ENCODE results near the gene ANKRD23. TPM values are rescaled to one million over a fixed set of nuclear protein-coding genes. Genes with fewer than 3 reads are reported as not detected.

ANKRD23 gene
- total and polyA plus RNA-seq, 2 of the 13 experiments (the other 11 are each of a cell fraction or from before 2014, with no cell fraction given): 1.5 to 1.6 TPM

DNA sequence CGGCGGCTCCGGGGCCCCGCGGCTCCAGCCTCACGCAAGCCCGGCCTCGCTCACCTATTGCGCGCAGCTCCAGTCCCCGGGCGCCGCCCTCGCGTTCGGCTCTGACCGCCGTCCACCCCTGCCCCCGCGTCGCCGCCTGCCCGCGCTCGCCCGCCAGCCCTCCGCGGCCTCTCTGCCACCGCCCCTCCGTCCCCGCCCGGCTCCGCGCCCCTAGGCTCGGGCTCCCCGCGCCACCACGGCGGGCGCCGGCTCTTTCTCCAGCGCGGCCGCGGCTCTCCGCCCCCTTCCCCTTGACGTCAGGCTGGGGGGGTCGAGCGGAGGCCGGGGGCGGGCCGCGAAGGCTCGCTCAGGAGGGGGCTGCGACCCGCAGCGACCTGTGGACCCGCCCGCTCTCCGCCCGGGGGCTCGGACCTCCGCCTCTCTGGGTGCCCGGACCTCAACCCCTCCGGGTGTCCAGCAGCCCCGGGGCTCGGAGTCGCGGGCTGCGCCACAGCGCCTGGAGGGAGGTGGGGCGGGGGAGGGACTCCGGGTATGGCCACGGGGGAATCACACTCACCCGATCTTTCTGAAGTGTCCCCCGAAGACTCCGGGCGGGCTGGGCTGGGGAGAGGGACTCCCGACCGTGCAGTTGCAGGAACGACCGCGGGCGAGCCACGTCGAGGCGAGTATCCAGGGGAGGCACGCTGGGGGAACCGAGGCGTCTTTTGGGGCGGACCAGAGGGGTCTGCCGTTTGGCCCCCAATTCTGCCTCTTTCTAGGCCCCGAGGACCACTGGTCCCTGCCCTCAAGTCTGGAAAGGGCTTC, 26.2 kb upstream of the ANKRD23 start, which contains the start of gene SEMA4C (continued):
- TF ChIP-seq ZFYVE20 (CRISPR knock-in tag; IDR thresholded peaks at IDR 0.05; ENCODE audit: borderline replicate concordance, low read depth) (no peak), ZBTB3 (CRISPR knock-in tag; IDR thresholded peaks at IDR 0.05; ENCODE audit: borderline replicate concordance, low read depth) (peak; percentile 56; the same call in 1 of the 2 replicates), DPF2 (CRISPR knock-in tag; IDR thresholded peaks at IDR 0.05; ENCODE audit: borderline replicate concordance, low read depth) (no peak), ZNF639 (CRISPR knock-in tag; conservative IDR thresholded peaks at IDR 0.05) (0 out of 2 replicates have a peak, but pooled peaks have one; percentile 17), U2AF2 (IDR thresholded peaks at IDR 0.05; ENCODE audit: low read depth, low read length) (no peak), SRSF1 (optimal IDR thresholded peaks at IDR 0.05; ENCODE audit: low read depth, low read length) (peak; percentile 88), POLR2G (IDR thresholded peaks at IDR 0.05; ENCODE audit: low read depth, low read length) (peak; percentile 62), CENPT (CRISPR knock-in tag; IDR thresholded peaks at IDR 0.05; ENCODE audit: low read depth) (peak; percentile 11; the same call in 1 of the 2 replicates), TBX2 (CRISPR knock-in tag; IDR thresholded peaks at IDR 0.05; ENCODE audit: borderline replicate concordance) (peak; percentile 37; the same call in 1 of the 2 replicates), THYN1 (CRISPR knock-in tag; IDR thresholded peaks at IDR 0.05; ENCODE audit: borderline replicate concordance, low read depth) (no peak), MAZ (IDR thresholded peaks at IDR 0.05; ENCODE audit: borderline replicate concordance, low read depth, low read length) (peak; percentile 17), MAZ (CRISPR knock-in tag; IDR thresholded peaks at IDR 0.05; ENCODE audit: low read depth) (peak; percentile 85), AKAP8 (CRISPR knock-in tag; IDR thresholded peaks at IDR 0.05) (peak; percentile 48; the same call in 1 of the 2 replicates), RCOR2 (CRISPR knock-in tag; IDR thresholded peaks at IDR 0.05) (no peak), ZNF296 (CRISPR knock-in tag; conservative IDR thresholded peaks at IDR 0.05) (0 out of 2 replicates have a peak, but pooled peaks have one; percentile 47), MYC (CRISPR knock-in tag; IDR thresholded peaks at IDR 0.05; ENCODE audit: borderline replicate concordance) (0 out of 2 replicates have a peak, but pooled peaks have one; percentile 10)
- TF ChIP-seq, protein P1, sequence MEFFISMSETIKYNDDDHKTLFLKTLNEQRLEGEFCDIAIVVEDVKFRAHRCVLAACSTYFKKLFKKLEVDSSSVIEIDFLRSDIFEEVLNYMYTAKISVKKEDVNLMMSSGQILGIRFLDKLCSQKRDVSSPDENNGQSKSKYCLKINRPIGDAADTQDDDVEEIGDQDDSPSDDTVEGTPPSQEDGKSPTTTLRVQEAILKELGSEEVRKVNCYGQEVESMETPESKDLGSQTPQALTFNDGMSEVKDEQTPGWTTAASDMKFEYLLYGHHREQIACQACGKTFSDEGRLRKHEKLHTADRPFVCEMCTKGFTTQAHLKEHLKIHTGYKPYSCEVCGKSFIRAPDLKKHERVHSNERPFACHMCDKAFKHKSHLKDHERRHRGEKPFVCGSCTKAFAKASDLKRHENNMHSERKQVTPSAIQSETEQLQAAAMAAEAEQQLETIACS (CRISPR knock-in tag; IDR thresholded peaks at IDR 0.05): no peak
- TF ChIP-seq, protein P2, sequence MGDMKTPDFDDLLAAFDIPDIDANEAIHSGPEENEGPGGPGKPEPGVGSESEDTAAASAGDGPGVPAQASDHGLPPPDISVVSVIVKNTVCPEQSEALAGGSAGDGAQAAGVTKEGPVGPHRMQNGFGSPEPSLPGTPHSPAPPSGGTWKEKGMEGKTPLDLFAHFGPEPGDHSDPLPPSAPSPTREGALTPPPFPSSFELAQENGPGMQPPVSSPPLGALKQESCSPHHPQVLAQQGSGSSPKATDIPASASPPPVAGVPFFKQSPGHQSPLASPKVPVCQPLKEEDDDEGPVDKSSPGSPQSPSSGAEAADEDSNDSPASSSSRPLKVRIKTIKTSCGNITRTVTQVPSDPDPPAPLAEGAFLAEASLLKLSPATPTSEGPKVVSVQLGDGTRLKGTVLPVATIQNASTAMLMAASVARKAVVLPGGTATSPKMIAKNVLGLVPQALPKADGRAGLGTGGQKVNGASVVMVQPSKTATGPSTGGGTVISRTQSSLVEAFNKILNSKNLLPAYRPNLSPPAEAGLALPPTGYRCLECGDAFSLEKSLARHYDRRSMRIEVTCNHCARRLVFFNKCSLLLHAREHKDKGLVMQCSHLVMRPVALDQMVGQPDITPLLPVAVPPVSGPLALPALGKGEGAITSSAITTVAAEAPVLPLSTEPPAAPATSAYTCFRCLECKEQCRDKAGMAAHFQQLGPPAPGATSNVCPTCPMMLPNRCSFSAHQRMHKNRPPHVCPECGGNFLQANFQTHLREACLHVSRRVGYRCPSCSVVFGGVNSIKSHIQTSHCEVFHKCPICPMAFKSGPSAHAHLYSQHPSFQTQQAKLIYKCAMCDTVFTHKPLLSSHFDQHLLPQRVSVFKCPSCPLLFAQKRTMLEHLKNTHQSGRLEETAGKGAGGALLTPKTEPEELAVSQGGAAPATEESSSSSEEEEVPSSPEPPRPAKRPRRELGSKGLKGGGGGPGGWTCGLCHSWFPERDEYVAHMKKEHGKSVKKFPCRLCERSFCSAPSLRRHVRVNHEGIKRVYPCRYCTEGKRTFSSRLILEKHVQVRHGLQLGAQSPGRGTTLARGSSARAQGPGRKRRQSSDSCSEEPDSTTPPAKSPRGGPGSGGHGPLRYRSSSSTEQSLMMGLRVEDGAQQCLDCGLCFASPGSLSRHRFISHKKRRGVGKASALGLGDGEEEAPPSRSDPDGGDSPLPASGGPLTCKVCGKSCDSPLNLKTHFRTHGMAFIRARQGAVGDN (CRISPR knock-in tag; IDR thresholded peaks at IDR 0.05): peak; percentile 78
- TF ChIP-seq, protein P3, sequence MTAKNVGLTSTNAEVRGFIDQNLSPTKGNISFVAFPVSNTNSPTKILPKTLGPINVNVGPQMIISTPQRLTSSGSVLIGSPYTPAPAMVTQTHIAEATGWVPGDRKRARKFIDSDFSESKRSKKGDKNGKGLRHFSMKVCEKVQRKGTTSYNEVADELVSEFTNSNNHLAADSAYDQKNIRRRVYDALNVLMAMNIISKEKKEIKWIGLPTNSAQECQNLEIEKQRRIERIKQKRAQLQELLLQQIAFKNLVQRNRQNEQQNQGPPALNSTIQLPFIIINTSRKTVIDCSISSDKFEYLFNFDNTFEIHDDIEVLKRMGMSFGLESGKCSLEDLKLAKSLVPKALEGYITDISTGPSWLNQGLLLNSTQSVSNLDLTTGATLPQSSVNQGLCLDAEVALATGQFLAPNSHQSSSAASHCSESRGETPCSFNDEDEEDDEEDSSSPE (CRISPR knock-in tag; IDR thresholded peaks at IDR 0.05): peak; percentile 44; the same call in 1 of the 2 replicates

Data from HepG2 (cell line).